Lower leg skin (tissue), 3 donors: ENCODE measurements around the gene CNIH3.

Source experiments
- POLR2A ChIP-seq, 2 donors: fragments of 450-650 bp; IDR thresholded peaks; one replicate each; pipeline ENCODE4 v1.6.1; 2016 to 2017; ENCODE audit warnings: antibody characterized with exemption in 2 of 2, mild to moderate bottlenecking in 1 of 2, moderate library complexity in 1 of 2
- TF ChIP-seq, protein P1 (sequence below), 3 donors: fragments of 450-650 bp; IDR thresholded peaks; one replicate each; pipeline ENCODE4 v1.5.1; 2016; ENCODE audit warnings: antibody characterized with exemption in 3 of 3, mild to moderate bottlenecking in 3 of 3, moderate library complexity in 2 of 3

- TF ChIP-seq, protein P1, sequence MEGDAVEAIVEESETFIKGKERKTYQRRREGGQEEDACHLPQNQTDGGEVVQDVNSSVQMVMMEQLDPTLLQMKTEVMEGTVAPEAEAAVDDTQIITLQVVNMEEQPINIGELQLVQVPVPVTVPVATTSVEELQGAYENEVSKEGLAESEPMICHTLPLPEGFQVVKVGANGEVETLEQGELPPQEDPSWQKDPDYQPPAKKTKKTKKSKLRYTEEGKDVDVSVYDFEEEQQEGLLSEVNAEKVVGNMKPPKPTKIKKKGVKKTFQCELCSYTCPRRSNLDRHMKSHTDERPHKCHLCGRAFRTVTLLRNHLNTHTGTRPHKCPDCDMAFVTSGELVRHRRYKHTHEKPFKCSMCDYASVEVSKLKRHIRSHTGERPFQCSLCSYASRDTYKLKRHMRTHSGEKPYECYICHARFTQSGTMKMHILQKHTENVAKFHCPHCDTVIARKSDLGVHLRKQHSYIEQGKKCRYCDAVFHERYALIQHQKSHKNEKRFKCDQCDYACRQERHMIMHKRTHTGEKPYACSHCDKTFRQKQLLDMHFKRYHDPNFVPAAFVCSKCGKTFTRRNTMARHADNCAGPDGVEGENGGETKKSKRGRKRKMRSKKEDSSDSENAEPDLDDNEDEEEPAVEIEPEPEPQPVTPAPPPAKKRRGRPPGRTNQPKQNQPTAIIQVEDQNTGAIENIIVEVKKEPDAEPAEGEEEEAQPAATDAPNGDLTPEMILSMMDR (IDR thresholded peaks at IDR 0.05), result no peak
- no peak for TF ChIP-seq POLR2A (IDR thresholded peaks at IDR 0.05)
Measured at GRCh38 chr1:224644553-224645154, 28.5 kb downstream of the CNIH3 start.
